GM12873 (cell line): ENCODE results near the gene NCAPG.

ENCODE experiments used
- TF ChIP-seq, protein P1 (sequence below): IDR thresholded peaks from 2 replicates; pipeline ENCODE4 v1.5.1; 2012; ENCODE audit warnings: low read depth, mild to moderate bottlenecking, moderate library complexity, low read length, control low read depth; ENCODE audit not compliant: insufficient read depth; ENCODE audit errors: missing control alignments

Gene NCAPG

DNA sequence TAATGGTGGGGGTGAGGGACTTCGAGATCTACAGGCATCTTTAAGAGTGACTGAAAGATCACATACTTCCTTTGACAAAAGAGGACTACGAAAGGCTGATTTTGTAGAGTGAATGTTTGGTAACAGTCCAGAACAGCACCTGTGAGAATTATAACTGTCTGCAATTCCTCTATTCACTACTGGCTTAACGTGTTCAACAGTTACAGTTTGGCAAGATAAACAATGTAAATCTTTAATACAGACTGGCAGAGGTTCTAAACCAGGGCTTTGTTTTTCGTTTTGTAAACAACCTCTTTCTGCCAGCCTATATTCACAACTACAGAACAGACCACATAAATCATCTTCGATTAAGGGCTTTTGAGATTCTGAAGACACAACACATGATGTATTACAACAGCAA lies 66.9 kb downstream of the NCAPG start:
- TF ChIP-seq, protein P1, sequence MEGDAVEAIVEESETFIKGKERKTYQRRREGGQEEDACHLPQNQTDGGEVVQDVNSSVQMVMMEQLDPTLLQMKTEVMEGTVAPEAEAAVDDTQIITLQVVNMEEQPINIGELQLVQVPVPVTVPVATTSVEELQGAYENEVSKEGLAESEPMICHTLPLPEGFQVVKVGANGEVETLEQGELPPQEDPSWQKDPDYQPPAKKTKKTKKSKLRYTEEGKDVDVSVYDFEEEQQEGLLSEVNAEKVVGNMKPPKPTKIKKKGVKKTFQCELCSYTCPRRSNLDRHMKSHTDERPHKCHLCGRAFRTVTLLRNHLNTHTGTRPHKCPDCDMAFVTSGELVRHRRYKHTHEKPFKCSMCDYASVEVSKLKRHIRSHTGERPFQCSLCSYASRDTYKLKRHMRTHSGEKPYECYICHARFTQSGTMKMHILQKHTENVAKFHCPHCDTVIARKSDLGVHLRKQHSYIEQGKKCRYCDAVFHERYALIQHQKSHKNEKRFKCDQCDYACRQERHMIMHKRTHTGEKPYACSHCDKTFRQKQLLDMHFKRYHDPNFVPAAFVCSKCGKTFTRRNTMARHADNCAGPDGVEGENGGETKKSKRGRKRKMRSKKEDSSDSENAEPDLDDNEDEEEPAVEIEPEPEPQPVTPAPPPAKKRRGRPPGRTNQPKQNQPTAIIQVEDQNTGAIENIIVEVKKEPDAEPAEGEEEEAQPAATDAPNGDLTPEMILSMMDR, result no peak

DNA sequence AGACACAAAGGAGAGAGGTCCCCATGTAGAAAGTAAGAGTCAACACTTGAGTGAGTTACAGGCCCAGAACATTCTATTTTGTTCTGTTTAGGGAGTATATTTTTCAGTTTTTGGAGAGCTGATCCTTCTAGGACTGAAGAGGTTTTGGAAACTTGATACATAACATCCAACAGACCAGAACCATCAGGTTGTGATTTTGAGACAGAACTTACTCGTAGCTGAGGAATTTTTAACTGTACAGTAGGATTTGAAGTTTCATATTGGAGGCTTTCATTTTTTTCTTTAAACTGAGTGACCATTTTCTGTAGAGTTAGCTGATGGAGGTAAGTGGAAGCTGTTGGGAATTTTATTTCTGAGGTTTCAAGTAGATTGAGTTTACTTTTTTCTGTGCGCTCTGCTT lies 73.3 kb downstream of the NCAPG start:
- TF ChIP-seq, protein P1, result no peak

DNA sequence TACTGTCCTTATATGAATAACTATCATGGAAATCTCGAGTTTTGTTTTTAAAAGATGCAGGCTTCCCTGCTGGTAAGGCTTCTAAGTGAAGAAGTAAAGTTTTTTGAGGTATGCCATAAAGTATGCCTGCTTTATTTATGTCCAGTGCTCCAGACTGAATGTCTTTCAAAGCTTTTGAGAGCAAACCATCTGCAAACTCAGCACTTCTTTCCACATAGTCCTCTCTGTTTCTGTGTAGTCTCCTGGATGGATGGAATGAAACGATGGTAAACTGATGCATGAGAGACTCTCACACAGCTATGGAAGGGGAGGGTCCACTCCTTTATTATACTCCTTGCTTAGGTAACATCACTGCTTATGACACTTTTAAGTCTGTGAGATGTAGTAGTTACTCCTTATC lies 73.7 kb downstream of the NCAPG start:
- TF ChIP-seq, protein P1, result no peak

DNA sequence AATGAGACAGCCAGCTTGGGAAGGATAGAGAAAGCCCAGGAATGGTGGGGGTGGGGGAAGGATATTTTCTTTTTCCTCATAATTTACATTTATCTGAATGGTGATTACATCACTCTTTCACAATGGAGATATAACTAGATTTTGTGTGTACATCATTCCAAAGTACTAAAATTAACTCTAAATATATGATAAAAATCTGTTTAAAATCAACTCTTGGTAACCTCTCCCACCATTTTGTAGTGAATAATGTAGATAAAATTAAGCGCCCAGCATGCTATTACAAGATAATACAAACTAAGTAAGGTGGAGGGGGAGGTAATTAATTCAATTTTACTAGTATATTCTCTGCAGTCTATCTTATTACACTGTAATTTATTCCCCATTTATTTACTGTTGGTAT lies 78.9 kb downstream of the NCAPG start:
- TF ChIP-seq, protein P1, result no peak

DNA sequence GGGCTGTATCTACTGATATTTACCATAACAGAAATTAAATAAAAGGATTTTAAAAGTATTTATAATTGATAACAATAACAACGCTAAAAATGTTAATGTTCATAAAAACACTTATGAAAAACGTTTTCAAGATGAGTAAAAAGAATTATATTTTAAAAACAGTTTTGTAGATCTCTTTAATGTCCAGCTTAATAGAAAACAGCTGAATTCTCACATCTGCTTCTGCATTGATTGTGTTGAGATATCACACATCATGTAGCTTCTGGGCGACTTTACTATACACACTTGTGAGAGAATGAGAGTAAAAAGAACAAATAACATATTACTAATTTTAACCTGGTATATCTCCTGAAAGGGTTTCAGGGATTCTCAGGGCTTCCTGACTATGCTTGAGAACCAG lies 83.6 kb downstream of the NCAPG start:
- TF ChIP-seq, protein P1, result no peak
